Tibial nerve (tissue), 3 donors: ENCODE measurements around the gene PCLO.

Source experiments
- POLR2A ChIP-seq, 2 donors: fragments of 450-650 bp; IDR thresholded peaks; one replicate each; pipeline ENCODE4 v1.6.1; 2017; ENCODE audit warnings: antibody characterized with exemption in 2 of 2, mild to moderate bottlenecking in 2 of 2, moderate library complexity in 2 of 2
- TF ChIP-seq, protein P1 (sequence below), 5 experiments: fragments of 200-600 bp in 3 of 5; fragments of 450-650 bp in 2 of 5; sonication (generic) in 3 of 5; IDR thresholded peaks; one replicate each; pipeline ENCODE4 v1.5.1; 2016 to 2019; ENCODE audit warnings: antibody characterized with exemption in 5 of 5, mild to moderate bottlenecking in 3 of 5, moderate library complexity in 2 of 5

DNA sequence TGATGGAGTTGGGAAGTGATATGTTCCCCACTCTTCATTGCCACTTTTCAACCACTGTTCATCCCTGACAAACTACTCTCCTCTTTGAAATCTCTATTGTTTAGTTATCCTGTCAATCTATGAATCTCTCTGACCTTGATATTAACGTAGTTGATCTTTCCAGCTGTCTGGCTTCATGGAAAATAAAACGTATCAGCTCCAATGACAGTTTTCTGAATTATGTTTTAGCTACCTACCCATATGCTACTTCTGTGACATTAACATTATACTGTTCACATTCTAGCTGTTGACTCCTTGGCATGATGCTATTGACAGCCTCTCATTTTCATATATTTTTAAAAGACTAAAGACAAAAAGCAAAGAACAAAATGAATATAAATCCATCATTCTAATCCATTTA lies 53.3 kb downstream of the PCLO start:
- TF ChIP-seq, protein P1, sequence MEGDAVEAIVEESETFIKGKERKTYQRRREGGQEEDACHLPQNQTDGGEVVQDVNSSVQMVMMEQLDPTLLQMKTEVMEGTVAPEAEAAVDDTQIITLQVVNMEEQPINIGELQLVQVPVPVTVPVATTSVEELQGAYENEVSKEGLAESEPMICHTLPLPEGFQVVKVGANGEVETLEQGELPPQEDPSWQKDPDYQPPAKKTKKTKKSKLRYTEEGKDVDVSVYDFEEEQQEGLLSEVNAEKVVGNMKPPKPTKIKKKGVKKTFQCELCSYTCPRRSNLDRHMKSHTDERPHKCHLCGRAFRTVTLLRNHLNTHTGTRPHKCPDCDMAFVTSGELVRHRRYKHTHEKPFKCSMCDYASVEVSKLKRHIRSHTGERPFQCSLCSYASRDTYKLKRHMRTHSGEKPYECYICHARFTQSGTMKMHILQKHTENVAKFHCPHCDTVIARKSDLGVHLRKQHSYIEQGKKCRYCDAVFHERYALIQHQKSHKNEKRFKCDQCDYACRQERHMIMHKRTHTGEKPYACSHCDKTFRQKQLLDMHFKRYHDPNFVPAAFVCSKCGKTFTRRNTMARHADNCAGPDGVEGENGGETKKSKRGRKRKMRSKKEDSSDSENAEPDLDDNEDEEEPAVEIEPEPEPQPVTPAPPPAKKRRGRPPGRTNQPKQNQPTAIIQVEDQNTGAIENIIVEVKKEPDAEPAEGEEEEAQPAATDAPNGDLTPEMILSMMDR (IDR thresholded peaks at IDR 0.05): no peak
- no peak for TF ChIP-seq POLR2A (IDR thresholded peaks at IDR 0.05)
